ENCODE measurements around the gene DPPA5. TPM values are rescaled to one million over a fixed set of nuclear protein-coding genes. Genes with fewer than 3 reads are reported as not detected.
"Not testable (repeated sequence)": the region's sequence is repeated elsewhere in the genome, so short reads cannot be mapped to it uniquely, and the experiment has no call there.

Gene DPPA5
- total RNA-seq, 1 donor from 2014 or later = not detected

GRCh38 chr6:73364121-73364520, 10.0 kb upstream of the DPPA5 start:
- DNase-seq (ENCODE audit: low read depth) = no peak

GRCh38 chr6:73363537-73363875, 9.4 kb upstream of the DPPA5 start:
- no peak for DNase-seq (ENCODE audit: low read depth)

DNA sequence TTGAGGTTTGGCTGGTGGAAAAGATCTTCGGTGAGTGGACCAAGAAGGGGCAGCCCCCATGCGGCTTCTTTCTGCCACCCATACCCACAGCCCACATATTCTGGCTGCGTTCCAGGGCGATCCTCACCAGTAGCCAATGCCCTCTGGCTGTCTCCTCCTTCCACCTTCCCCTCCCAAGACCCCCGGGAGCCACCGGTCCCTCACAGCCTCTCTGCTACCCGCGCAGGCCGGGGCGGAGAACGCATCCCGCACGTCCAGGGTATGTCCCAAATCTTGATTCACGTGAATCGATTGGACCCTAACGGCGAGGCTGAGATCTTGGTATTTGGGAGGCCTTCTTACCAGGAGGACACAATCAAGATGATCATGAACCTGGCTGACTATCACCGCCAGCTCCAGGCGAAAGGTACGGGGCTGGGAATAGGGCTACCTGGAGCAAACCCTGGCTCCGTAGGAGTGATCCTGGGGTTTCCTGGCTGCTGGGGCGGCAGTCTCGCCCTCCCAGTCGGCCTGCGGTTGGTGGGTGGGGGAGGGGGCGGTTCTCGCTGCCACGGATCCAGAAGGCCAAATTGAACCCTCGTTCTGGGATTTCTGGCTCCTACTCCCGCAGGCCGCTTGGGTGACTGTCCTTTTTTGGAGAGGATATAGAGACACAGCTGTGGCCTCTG, 8.9 kb upstream of the DPPA5 start:
- no peak for DNase-seq (ENCODE audit: low read depth)

- no peak for DNase-seq (ENCODE audit: low read depth)
These were observed 8.3 kb upstream of the DPPA5 start, which contains the start of gene KHDC3L for GRCh38 chr6:73362358-73362757. Gene KHDC3L (plus strand): TSS chr6:73362658. CDS start chr6:73362730, 72 bp downstream.

DNA sequence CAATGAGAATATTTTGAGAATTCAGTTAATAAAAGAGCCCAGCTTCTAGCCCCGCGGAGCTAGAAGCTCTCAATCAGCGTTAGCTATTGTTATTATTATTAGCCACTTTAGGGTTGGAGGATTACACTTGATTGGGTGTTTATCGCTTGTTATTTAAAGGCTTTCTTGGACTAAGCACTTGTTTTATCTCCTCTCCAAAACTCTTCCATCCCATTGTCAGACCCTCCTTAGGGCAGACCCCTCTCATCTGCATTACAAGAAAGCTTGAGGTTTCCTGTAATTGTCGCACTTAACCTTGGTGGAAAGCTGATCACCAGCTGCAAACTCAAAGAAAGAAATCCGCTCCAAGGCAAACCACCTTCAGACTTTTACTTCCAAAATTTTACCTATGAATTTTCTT, 4.8 kb downstream of the DPPA5 start:
- no peak for DNase-seq (ENCODE audit: low read depth)

DNA sequence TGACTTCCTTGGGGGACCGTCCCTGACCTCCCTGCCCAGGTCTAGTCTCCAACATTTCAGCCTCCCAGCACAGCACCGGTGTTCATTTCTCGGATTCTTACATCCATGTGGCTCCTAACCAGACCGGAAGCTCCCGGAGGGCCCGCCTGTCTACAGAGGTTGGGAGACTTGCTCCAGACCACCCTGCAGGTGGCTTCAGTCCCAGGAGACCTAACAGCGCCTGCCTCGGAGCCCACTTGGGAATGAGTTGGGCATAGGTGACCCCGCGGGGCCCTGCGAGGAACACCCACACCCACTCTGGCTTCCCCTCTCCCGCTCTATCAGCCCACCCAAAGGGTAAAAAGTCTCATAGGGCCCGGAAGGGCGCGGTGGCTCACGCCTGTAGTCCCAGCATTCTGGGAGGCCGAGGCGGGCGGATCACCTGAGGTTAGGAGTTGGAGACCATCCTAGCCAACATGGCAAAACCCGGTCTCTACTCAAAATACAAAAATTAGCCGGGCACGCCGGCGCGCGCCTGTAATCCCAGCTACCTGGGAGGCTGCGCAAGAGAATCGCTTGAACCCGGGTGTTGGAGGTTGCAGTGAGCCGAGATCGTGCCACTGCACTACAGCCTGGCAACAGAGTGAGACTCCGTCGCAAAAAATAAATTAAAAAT, 5.4 kb downstream of the DPPA5 start:
- DNase-seq (ENCODE audit: low read depth) = no peak

GRCh38 chr6:73343164-73343563, 10.9 kb downstream of the DPPA5 start:
- no peak for DNase-seq (ENCODE audit: low read depth)

DNA sequence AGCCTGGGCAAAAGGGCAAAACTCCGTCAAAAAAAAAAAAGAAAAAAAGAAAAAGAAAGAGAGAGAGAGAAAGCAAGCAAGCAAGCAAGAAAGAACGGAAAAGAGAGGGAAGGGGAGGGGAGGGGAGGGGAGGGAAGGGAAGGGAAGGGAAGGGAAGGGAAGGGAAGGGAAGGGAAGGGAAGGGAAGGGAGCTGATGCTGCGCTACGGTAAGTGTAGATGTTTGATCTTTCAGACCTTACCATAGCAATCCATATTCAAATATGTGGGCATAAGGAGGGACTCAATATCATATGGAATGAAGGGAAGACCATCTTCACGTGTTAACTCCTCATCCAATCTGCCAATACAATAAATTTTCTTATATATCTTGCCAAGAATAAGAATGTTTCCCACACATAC, 11.9 kb downstream of the DPPA5 start:
- no peak for DNase-seq (ENCODE audit: low read depth)

- DNase-seq (ENCODE audit: low read depth) = no peak
These were observed 12.7 kb downstream of the DPPA5 start for GRCh38 chr6:73341335-73341734.

- DNase-seq (ENCODE audit: low read depth) = peak; percentile 75
These were observed 14.0 kb downstream of the DPPA5 start for GRCh38 chr6:73340048-73340447.

DNA sequence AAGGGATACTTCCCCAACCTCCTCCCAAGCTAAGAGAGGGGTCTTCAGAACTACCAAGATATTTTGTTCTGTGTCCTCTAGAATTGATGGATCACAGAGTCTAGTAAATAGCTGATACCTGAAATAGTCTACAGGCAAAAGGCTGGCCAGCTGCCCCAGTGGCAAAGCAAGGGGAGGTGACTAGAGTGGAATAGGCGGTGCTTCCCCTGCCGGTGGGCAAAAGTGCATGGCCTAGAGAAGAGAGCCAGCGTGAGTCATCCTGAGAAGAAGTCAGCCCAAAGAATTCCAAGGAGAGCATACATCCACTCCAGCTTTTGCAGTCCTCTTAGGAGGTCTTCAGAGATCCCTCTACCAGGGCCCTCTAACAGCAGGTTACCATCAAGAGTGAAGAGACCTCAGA, 14.7 kb downstream of the DPPA5 start:
- DNase-seq (ENCODE audit: low read depth) = peak; percentile 3

- no peak for DNase-seq (ENCODE audit: low read depth)
These were observed 24.9 kb downstream of the DPPA5 start for GRCh38 chr6:73329201-73329600.

GRCh38 chr6:73328790-73329189, 25.3 kb downstream of the DPPA5 start:
- no peak for DNase-seq (ENCODE audit: low read depth)

DNA sequence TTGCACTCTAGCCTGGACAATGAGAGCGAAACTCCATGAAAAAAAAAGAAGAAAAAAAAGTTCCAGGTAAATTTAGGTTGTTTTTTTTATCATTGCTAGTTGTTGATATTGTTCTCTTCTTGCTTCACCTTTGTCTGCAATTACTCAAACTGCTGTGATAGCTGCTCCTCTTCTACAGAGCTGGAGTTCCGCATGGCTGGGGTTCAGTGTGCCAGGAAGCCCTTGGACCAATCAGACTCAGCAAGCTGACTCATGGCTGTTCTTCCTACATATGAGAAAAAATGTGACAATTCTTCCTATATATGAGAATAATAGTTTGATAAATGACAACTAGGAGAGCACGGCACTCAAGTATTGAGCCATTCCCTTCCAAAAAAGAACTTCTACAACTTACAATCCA, 28.4 kb downstream of the DPPA5 start:
- peak; percentile 54 for DNase-seq (ENCODE audit: low read depth)

DNA sequence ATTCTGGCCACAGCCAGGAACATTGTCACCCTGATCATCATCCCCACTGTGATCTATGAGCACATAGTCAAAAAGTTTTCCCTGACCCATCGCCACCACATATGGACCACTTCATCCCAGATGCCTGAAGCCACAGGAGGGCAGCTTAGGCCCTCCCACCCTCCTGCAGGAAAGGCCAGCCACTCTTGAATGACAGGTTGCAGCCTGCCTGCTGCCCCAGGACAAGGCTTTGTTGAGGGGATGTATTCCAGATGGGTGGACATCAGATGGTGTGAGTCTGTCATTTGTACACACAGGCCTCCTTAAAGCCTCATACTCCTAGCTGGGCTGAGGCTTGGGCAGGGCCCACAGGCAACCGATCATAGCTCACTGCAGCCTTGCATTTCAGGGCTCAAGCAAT, 30.8 kb downstream of the DPPA5 start:
- no peak for DNase-seq (ENCODE audit: low read depth)

- DNase-seq (ENCODE audit: low read depth) = no peak
These were observed 39.2 kb downstream of the DPPA5 start for GRCh38 chr6:73314577-73315492.

DNA sequence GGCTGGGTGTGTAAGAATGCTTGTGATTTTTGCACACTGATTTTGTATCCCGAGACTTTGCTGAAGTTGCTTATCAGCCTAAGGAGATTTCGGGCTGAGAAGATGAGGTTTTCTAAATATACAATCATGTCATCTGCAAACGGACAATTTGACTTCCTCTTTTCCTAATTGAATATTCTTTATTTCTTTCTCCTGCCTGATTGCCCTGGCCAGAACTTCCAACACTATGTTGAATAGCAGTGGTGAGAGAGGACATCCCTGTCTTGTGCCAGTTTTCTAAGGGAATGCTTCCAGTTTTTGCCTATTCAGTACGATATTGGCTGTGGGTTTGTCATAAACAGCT, 43.6 kb downstream of the DPPA5 start:
- not testable (repeated sequence) for DNase-seq (ENCODE audit: low read depth)

DNA sequence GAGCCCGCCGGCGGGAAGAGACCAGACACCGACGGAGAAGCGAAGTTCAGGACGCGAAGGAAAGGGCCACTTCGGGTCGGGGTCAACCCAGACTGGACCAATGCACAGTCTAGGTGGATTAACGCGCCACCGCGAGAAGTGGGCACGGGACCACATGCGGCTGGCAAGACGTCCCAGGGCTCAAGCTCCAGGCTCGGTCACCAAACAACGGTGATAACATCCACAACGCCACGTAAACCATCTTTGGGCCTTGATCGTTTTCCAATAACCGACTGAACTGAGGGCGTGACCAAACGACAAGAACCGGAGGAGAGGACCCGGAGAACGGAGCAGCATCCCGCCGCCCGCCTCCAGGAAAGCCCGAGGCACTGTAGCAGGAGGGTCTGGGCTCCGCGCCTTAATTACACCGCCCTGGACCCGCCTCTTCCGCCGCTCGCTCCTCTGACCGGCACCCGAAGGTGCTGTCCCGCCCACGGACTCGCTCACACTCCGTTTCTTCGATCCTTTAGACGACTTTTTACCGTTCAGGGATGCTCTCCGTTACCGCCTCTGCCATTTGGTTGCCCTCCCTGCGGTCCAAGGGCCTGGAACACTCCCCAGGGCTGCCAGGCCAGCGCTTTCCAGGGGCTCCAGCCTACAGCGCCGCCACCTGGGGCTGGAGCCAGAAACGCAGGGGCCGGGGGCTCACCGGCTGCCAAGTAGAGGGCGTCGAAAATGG, 44.1 kb downstream of the DPPA5 start:
- peak; percentile 16 for DNase-seq (ENCODE audit: low read depth)

GRCh38 chr6:73309535-73309784, 44.6 kb downstream of the DPPA5 start:
- no peak for DNase-seq (ENCODE audit: low read depth)

- DNase-seq (ENCODE audit: low read depth) = no peak
These were observed 45.2 kb downstream of the DPPA5 start for GRCh38 chr6:73308712-73309534.

DNA sequence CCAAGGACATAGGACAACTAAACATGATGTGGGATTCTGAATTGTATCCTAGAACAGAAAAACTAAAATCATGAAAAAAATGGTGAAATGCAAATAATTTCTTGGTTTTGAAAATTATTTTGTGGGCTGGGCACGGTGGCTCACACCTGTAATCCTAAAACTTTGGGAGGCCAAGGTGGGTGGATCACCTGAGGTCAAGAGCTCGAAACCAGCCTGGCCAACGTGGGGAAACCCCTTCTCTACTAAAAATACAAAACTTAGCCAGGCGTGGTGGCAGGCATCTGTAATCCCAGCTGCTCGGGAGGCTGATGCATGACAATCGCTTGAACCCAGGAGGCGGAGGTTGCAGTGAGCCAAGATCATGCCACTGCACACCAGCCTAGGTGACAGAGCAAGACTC, 50.3 kb downstream of the DPPA5 start:
- not testable (repeated sequence) for DNase-seq (ENCODE audit: low read depth)

Data from renal cortical epithelial cell (primary cell).